ENCODE data around the gene ADRB2.

Gene ADRB2

DNA sequence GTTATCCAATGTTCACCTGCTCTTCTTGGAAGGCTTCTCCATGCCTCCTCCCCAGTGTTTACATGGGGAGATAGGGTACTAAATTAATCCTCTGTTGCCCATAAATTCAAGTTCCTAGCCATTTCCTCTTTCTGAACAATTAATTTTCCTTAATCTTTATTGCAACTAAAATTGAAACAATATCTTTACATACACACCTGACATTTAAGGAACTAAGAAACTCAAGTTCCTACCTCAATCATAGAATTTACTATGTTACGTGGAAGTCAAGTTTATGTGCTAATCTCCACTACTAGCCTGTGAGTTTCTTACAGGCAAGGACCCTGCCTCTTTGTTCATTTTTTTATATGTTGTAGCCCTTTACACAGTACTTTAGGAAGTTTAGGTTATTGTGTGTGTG is 10.1 kb upstream of the ADRB2 start:
- CTCF ChIA-PET: interaction anchor here (1.8 kb wide), 1 partner anchor 10 kb away, joined by 7 read pairs; the partner anchor contains the start of gene ADRB2
- TF ChIP-seq, protein P1, sequence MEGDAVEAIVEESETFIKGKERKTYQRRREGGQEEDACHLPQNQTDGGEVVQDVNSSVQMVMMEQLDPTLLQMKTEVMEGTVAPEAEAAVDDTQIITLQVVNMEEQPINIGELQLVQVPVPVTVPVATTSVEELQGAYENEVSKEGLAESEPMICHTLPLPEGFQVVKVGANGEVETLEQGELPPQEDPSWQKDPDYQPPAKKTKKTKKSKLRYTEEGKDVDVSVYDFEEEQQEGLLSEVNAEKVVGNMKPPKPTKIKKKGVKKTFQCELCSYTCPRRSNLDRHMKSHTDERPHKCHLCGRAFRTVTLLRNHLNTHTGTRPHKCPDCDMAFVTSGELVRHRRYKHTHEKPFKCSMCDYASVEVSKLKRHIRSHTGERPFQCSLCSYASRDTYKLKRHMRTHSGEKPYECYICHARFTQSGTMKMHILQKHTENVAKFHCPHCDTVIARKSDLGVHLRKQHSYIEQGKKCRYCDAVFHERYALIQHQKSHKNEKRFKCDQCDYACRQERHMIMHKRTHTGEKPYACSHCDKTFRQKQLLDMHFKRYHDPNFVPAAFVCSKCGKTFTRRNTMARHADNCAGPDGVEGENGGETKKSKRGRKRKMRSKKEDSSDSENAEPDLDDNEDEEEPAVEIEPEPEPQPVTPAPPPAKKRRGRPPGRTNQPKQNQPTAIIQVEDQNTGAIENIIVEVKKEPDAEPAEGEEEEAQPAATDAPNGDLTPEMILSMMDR (IDR thresholded peaks at IDR 0.05; ENCODE audit: insufficient read depth, low read length, missing control alignments): no peak
- no peak for DNase-seq (ENCODE audit: low read depth, low spot score)
- POLR2A ChIA-PET: no interaction called here
- H3K4me3 ChIP-seq (ENCODE audit: low read depth, low read length): no peak overlapping the region

DNA sequence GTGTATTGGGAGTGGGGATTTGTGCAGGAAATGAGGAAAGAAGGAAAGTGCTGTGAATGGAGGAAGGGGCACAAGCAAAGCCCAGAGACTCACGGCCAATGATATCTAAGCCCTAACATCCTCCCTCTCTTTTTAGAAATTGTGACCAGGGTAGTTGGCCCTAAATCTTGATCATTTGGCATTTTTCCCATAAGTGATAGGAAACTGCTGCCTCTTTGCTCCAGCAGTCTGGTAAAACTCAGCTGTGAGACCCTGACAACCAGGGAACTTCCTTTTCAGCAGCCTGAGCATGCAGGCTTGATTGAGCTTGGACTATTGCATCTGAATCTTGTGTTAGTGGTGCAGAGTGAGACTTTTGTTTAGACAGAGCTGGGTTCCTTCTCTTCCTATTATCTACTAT is 9.6 kb upstream of the ADRB2 start:
- no peak for DNase-seq (ENCODE audit: low read depth, low spot score)
- H3K4me3 ChIP-seq (ENCODE audit: low read depth, low read length): no peak overlapping the region
- TF ChIP-seq, protein P1 (IDR thresholded peaks at IDR 0.05; ENCODE audit: insufficient read depth, low read length, missing control alignments): no peak
- ChIA-PET POLR2A (no interaction called here), CTCF (interaction anchor here (1.8 kb wide), 1 partner anchor 9 kb away, joined by 7 read pairs; the partner anchor contains the start of gene ADRB2)

DNA sequence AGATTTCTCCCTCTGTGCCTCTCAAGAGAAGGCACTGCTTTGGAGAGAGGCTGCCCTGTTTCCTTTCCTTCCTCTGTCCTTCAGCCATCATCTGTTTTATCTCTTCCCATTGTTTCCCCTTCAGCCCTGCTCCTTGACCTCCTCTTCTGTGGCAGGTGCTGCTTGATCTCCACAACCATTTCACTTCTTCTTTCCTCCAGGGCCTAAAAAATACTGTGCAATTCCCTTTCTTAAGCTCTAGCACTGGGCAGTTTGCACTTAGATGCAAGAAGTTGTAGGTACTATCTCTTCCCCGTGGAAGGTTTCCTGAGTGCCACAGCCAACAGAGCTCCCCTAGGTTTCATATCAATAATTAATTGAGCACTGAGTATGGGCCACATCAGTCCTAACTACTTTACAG is 8.8 kb upstream of the ADRB2 start:
- CTCF ChIA-PET: interaction anchor here (0.6 to 1.8 kb wide), 2 partner anchors 8 to 297 kb away, joined by 4 to 7 read pairs; partner anchors contain the start of gene ADRB2
- TF ChIP-seq, protein P1 (IDR thresholded peaks at IDR 0.05; ENCODE audit: insufficient read depth, low read length, missing control alignments): no peak
- H3K4me3 ChIP-seq (ENCODE audit: low read depth, low read length): no peak overlapping the region
- POLR2A ChIA-PET: no interaction called here
- DNase-seq (ENCODE audit: low read depth, low spot score): no peak

DNA sequence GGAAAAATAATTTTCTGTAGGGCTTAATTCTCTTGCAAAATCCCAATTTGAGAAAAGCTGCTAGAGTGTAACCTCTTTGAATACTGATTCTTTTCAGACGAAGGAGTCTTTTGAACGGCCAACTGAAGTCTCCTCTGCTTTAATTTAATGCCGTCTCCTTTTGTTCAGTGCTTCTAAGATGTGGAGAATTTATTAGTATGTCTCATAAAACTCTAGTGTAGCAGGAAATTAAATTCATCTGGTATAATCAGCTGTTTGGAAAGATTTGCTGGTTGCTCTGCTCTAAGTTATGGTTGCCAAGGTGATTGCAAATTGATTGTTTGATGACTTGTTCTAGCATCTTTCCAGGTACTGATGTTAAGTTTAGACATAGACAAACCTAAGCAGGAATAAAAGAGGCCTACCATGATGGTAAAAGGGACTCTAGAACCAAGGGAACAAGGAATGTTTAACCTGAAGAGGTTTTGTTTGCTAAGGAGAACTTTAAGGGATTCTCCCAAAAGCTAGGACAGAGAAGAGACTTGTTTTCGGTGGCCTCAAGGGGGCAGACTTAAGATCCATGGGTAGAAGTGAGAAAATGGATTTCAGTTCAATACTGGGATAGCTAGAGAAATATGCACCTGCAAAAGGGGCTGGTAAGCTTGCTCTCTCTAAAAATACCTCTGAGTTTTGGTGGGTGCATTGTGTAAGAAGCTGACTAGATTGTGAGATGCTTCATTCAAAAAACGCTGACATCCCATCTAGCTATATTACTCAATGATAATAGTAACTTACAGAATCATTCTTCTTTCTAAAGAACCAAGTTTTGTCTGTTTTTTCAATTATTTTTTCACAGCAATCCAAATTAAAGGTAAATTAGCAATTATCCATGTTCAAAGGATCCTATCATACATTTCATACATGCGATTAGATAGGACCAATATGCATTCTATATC is 5.7 kb upstream of the ADRB2 start:
- CTCF ChIA-PET: interaction anchor here (0.6 to 4.0 kb wide), 46 partner anchors 9 to 314 kb away, joined by 3 to 41 read pairs (median 4); no protein-coding TSS in a partner anchor
- no peak for DNase-seq (ENCODE audit: low read depth, low spot score)
- no peak overlapping the region for H3K4me3 ChIP-seq (ENCODE audit: low read depth, low read length)
- TF ChIP-seq, protein P1 (IDR thresholded peaks at IDR 0.05; ENCODE audit: insufficient read depth, low read length, missing control alignments): peak; percentile 53
- POLR2A ChIA-PET: no interaction called here

DNA sequence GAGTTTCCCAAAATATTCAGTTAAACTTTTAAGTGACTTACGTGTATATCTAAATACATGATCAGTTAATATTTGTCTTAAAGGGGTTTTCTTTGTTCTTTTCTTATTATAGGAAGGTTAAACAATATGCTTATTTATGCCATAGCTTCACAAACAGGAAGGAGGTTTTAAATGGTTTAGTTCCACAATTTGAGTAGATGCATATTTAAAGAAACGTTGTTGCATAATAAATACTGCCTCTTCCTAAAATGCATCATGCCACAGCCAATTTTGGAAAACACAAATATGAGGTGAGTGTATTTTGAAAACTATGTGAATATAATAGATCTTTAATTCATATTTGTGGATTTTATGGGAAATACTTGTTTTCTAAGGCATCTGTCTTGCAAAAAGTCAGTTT is 2.5 kb upstream of the ADRB2 start:
- no peak for DNase-seq (ENCODE audit: low read depth, low spot score)
- CTCF ChIA-PET: interaction anchor here (0.9 to 2.6 kb wide), 6 partner anchors 9 to 407 kb away, joined by 3 to 8 read pairs (median 3); no protein-coding TSS in a partner anchor
- H3K4me3 ChIP-seq (ENCODE audit: low read depth, low read length): no peak overlapping the region

DNA sequence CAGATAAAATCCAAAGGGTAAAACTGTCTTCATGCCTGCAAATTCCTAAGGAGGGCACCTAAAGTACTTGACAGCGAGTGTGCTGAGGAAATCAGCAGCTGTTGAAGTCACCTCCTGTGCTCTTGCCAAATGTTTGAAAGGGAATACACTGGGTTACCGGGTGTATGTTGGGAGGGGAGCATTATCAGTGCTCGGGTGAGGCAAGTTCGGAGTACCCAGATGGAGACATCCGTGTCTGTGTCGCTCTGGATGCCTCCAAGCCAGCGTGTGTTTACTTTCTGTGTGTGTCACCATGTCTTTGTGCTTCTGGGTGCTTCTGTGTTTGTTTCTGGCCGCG is 727 bp upstream of the ADRB2 start:
- ChIA-PET CTCF (interaction anchor here (0.7 to 2.6 kb wide), 10 partner anchors 8 to 288 kb away, joined by 3 to 11 read pairs (median 5); no protein-coding TSS in a partner anchor), POLR2A (no interaction called here)
- TF ChIP-seq, protein P1 (IDR thresholded peaks at IDR 0.05; ENCODE audit: insufficient read depth, low read length, missing control alignments): no peak
- DNase-seq (ENCODE audit: low read depth, low spot score): no peak
- H3K4me3 ChIP-seq (ENCODE audit: low read depth, low read length): peak overlapping the region; percentile 79

More for the DNA sequence above, 2.5 kb upstream of the ADRB2 start:
- POLR2A ChIA-PET: no interaction called here
- TF ChIP-seq, protein P1 (IDR thresholded peaks at IDR 0.05; ENCODE audit: insufficient read depth, low read length, missing control alignments): no peak
